ENCODE measurements around the gene GASK1A.
"Not testable (repeated sequence)": the region's sequence is repeated elsewhere in the genome, so short reads cannot be mapped to it uniquely, and the experiment has no call there.

GASK1A gene

DNA sequence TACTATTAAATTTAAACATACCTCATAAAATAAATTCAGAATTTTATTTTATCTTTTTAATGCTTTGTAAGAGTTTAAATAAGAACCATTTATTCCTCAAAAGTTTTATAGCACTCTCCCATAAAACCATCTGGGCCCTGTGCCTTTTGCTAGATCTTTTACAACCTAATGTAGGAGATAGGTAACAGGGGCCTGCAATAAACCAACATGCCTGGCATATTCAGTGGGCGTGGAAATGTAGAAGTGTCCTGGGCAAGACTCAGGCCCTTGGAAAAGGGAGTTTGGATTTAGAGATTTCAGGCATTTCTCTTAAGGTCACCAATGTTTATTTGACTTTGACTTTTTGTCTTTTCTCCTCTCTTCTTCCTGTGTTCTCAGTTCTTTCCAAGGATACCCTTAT lies 80.3 kb downstream of the GASK1A start:
- H3K27ac Mint-ChIP-seq: no peak overlapping the region
- H3K36me3 Mint-ChIP-seq (ENCODE audit: low read depth): no peaks in the 10 kb centered on the region
- no peak overlapping the region for H3K4me3 Mint-ChIP-seq
- peaks cover 3% of the 10 kb centered on the region for H3K27me3 Mint-ChIP-seq (ENCODE audit: low read depth)
- H3K9me3 Mint-ChIP-seq: no peaks in the 10 kb centered on the region
- no peak for DNase-seq (ENCODE audit: low spot score)
- no peaks in the 10 kb centered on the region for H3K4me1 Mint-ChIP-seq (ENCODE audit: low read depth)

GRCh38 chr3:43061101-43061895 lies 82.2 kb downstream of the GASK1A start:
- H3K9me3 Mint-ChIP-seq: no peaks in the 10 kb centered on the region
- DNase-seq (ENCODE audit: low spot score): no peak
- no peak overlapping the region for H3K4me3 Mint-ChIP-seq
- H3K4me1 Mint-ChIP-seq (ENCODE audit: low read depth): no peaks in the 10 kb centered on the region
- H3K27me3 Mint-ChIP-seq (ENCODE audit: low read depth): peaks cover 3% of the 10 kb centered on the region
- no peak overlapping the region for H3K27ac Mint-ChIP-seq
- H3K36me3 Mint-ChIP-seq (ENCODE audit: low read depth): no peaks in the 10 kb centered on the region

DNA sequence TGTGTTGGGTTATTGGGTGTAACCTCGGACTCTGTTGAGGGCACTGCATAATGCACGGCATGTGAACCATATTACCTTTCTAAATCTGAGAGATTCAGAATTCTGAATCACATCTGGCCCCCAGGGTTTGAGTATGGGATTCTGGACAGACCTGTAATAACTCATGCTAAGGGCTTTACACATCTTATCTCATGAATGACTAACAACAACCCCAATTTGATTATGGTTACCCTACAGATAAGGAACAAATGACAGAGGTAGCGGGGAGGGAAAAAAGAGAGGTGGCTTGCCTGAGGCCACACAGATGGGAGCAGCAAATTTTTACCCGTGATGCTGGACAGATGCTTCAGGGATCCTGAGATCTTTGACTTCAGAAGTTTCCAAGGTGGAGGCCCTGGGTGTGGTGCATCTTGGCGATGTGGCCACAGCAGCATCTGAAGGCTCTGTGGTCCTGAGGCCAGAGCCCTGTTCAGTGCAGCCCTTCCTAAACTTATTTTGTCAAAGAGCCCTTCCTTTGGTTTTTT lies 83.0 kb downstream of the GASK1A start:
- Mint-ChIP-seq H3K27ac (no peak overlapping the region), H3K4me1 (ENCODE audit: low read depth) (no peaks in the 10 kb centered on the region), H3K27me3 (ENCODE audit: low read depth) (peaks cover 3% of the 10 kb centered on the region), H3K36me3 (ENCODE audit: low read depth) (no peaks in the 10 kb centered on the region), H3K4me3 (no peak overlapping the region), H3K9me3 (no peaks in the 10 kb centered on the region)
- DNase-seq (ENCODE audit: low spot score): no peak

DNA sequence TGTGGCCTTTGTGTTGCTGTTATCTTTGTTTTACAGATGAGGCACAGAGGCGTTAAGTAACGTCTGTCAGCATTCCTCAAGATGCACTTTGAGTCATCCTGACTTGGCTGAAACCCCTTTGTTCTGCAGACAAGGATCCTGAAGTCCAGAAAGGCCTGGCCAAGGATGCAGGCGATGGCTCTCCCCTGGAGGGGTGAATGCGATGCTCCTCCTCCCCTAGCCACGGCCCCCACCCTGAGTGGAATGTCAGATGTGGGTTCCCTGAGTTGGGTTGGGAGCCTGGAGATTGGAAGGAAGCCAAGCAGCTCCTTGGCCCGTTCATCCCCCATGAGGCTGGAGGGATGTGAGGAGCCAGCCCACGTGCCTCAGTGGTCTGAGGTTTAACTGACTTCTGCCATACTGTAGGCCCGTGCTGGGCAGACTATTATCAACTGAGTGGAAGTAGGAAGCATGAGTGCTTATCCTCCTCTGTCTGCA lies 83.5 kb downstream of the GASK1A start:
- Mint-ChIP-seq H3K27me3 (ENCODE audit: low read depth) (peaks cover under 1% of the 10 kb centered on the region), H3K36me3 (ENCODE audit: low read depth) (no peaks in the 10 kb centered on the region), H3K4me3 (no peak overlapping the region), H3K9me3 (no peaks in the 10 kb centered on the region), H3K4me1 (ENCODE audit: low read depth) (no peaks in the 10 kb centered on the region), H3K27ac (no peak overlapping the region)
- DNase-seq (ENCODE audit: low spot score): no peak

DNA sequence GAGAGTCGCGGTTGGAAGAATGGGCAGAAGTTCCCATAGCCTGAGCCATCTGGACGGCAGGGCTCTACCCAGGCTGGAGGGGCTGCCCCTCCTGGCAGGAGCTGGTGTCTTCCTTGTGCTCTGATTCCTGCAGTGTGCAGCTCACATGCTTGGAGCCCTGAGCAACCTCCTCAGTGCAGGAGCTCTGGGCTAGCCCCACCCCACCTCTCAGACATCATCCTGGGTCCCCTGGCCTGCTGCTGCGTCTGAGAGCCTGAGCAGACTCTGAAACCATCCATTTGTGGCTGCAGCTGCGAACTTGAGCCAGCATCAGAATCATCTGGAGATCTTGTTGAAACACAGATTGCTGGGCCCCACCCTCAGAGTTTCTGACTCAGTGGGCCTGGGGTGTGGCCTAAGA lies 84.0 kb downstream of the GASK1A start:
- Mint-ChIP-seq H3K9me3 (no peaks in the 10 kb centered on the region), H3K27ac (no peak overlapping the region), H3K36me3 (ENCODE audit: low read depth) (no peaks in the 10 kb centered on the region), H3K4me1 (ENCODE audit: low read depth) (no peaks in the 10 kb centered on the region), H3K27me3 (ENCODE audit: low read depth) (no peaks in the 10 kb centered on the region), H3K4me3 (no peak overlapping the region)
- DNase-seq (ENCODE audit: low spot score): no peak

- DNase-seq (ENCODE audit: low spot score); H3K27me3 Mint-ChIP-seq (ENCODE audit: low read depth); H3K4me1 Mint-ChIP-seq (ENCODE audit: low read depth); H3K27ac Mint-ChIP-seq; H3K4me3 Mint-ChIP-seq; H3K36me3 Mint-ChIP-seq (ENCODE audit: low read depth); H3K9me3 Mint-ChIP-seq: not testable (repeated sequence)
Measured at GRCh38 chr3:43070670-43071069, 91.6 kb downstream of the GASK1A start.

DNA sequence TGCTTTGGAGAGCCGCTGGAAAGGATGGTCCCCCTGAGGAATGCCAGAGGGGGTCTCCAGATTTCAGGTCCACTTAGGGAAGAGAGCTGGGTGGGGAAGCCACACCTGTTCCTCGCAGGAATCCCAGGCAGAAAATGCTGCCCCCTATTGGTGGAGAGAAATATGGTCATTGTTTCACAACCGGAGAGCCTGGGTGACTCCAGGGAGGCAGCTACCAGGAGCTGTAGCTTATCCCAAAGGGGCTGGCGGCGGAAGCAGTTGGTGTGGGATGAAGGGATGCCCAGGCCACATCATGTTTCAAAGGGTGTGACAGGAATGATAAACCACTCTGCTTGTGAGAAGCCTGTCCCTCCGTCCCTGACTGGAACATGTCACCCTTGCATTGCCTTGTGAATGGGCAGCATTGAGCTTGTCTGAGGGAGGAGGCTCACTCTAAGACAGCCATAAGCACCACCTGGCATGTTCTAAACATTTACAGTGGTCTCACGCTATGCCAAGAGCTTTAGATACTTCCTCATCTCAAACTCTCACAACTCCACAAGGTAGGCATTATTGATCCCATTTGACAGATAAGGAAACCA lies 92.3 kb downstream of the GASK1A start:
- no peak for DNase-seq (ENCODE audit: low spot score)
- peaks cover 3% of the 10 kb centered on the region for H3K4me1 Mint-ChIP-seq (ENCODE audit: low read depth)
- H3K9me3 Mint-ChIP-seq: no peaks in the 10 kb centered on the region
- H3K27me3 Mint-ChIP-seq (ENCODE audit: low read depth): no peaks in the 10 kb centered on the region
- H3K27ac Mint-ChIP-seq: no peak overlapping the region
- no peaks in the 10 kb centered on the region for H3K36me3 Mint-ChIP-seq (ENCODE audit: low read depth)
- no peak overlapping the region for H3K4me3 Mint-ChIP-seq

- H3K27ac Mint-ChIP-seq: no peak overlapping the region
- DNase-seq (ENCODE audit: low spot score): no peak
Measured at GRCh38 chr3:43072361-43072760, 93.2 kb downstream of the GASK1A start.

GRCh38 chr3:43073116-43073835 lies 94.2 kb downstream of the GASK1A start:
- Mint-ChIP-seq H3K4me1 (ENCODE audit: low read depth) (peaks cover 3% of the 10 kb centered on the region), H3K4me3 (no peak overlapping the region), H3K9me3 (no peaks in the 10 kb centered on the region), H3K27me3 (ENCODE audit: low read depth) (no peaks in the 10 kb centered on the region), H3K27ac (no peak overlapping the region), H3K36me3 (ENCODE audit: low read depth) (no peaks in the 10 kb centered on the region)
- no peak for DNase-seq (ENCODE audit: low spot score)

More at GRCh38 chr3:43072361-43072760, 93.2 kb downstream of the GASK1A start:
- Mint-ChIP-seq H3K4me1 (ENCODE audit: low read depth) (peaks cover 3% of the 10 kb centered on the region), H3K36me3 (ENCODE audit: low read depth) (no peaks in the 10 kb centered on the region), H3K9me3 (no peaks in the 10 kb centered on the region), H3K4me3 (no peak overlapping the region), H3K27me3 (ENCODE audit: low read depth) (no peaks in the 10 kb centered on the region)

- Mint-ChIP-seq H3K27ac (no peak overlapping the region), H3K27me3 (ENCODE audit: low read depth) (no peaks in the 10 kb centered on the region), H3K4me1 (ENCODE audit: low read depth) (peaks cover 3% of the 10 kb centered on the region), H3K4me3 (no peak overlapping the region), H3K36me3 (ENCODE audit: low read depth) (no peaks in the 10 kb centered on the region), H3K9me3 (no peaks in the 10 kb centered on the region)
- no peak for DNase-seq (ENCODE audit: low spot score)
Measured at GRCh38 chr3:43073836-43074220, 94.7 kb downstream of the GASK1A start.

DNA sequence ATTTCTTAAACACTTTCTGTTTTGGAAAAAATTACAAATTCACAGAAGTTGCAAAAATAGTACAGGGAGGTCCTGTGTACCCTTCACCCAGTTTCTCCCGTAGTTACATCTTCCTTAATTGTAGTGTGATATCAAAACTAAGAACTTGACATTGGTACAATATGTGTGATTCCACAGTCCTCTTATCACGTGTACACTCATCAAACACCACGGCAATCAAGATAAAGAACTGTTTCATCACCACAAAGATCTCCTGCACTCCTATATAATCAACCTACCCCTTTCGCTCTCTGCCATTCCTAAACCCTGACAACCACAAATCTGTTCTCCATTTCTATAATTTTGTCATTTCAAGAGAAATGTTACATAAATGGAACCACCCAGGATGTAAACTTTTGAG lies 95.4 kb downstream of the GASK1A start:
- Mint-ChIP-seq H3K36me3 (ENCODE audit: low read depth) (no peaks in the 10 kb centered on the region), H3K4me1 (ENCODE audit: low read depth) (peaks cover 3% of the 10 kb centered on the region), H3K9me3 (no peaks in the 10 kb centered on the region), H3K27me3 (ENCODE audit: low read depth) (no peaks in the 10 kb centered on the region), H3K4me3 (no peak overlapping the region), H3K27ac (no peak overlapping the region)
- DNase-seq (ENCODE audit: low spot score): no peak

- no peak overlapping the region for H3K4me3 Mint-ChIP-seq
- H3K4me1 Mint-ChIP-seq (ENCODE audit: low read depth): peaks cover 3% of the 10 kb centered on the region
- no peak overlapping the region for H3K27ac Mint-ChIP-seq
Measured at GRCh38 chr3:43074901-43075689, 96.0 kb downstream of the GASK1A start.

GRCh38 chr3:43075904-43076661 lies 97.0 kb downstream of the GASK1A start:
- Mint-ChIP-seq H3K36me3 (ENCODE audit: low read depth) (peaks cover 3% of the 10 kb centered on the region), H3K27ac (no peak overlapping the region), H3K27me3 (ENCODE audit: low read depth) (no peaks in the 10 kb centered on the region), H3K9me3 (no peaks in the 10 kb centered on the region), H3K4me1 (ENCODE audit: low read depth) (peaks cover 3% of the 10 kb centered on the region), H3K4me3 (no peak overlapping the region)
- no peak for DNase-seq (ENCODE audit: low spot score)

More at GRCh38 chr3:43074901-43075689, 96.0 kb downstream of the GASK1A start:
- Mint-ChIP-seq H3K27me3 (ENCODE audit: low read depth) (no peaks in the 10 kb centered on the region), H3K36me3 (ENCODE audit: low read depth) (peaks cover under 1% of the 10 kb centered on the region), H3K9me3 (no peaks in the 10 kb centered on the region)
- no peak for DNase-seq (ENCODE audit: low spot score)

All from T-helper 2 cell treated with Interferon-gamma antibody and Interleukin-4, amounts not matched to agents 5 μg/mL and 100 μg/mL, for 36 hours (primary cell).